ENCODE data around the gene PIAS4. TPM values are rescaled to one million over a fixed set of nuclear protein-coding genes. Genes with fewer than 3 reads are reported as not detected.

The PIAS4 gene
- total and polyA plus RNA-seq, 9 of the 15 experiments (the other 6 are each of a cell fraction or from before 2014, with no cell fraction given) = 0.27 to 34.9 (median 14.4) TPM

- TF ChIP-seq ELF1 (tag; IDR thresholded peaks at IDR 0.05) (peak; percentile 89), SOX6 (IDR thresholded peaks at IDR 0.05) (no peak), STAG1 (CRISPR knock-in tag; IDR thresholded peaks at IDR 0.05; ENCODE audit: borderline replicate concordance) (no peak), DPF2 (IDR thresholded peaks at IDR 0.05) (no peak), HMGN3 (IDR thresholded peaks at IDR 0.05; ENCODE audit: borderline replicate concordance, extremely low read depth, insufficient read length, low read depth, low read length) (peak; percentile 91), ZNF699 (CRISPR knock-in tag; IDR thresholded peaks at IDR 0.05; ENCODE audit: insufficient replicate concordance) (no peak), FOXP1 (CRISPR knock-in tag; IDR thresholded peaks at IDR 0.05) (no peak), TCF3 (CRISPR knock-in tag; IDR thresholded peaks at IDR 0.05) (no peak), POLR2G (IDR thresholded peaks at IDR 0.05; ENCODE audit: low read depth, low read length) (peak; percentile 88), GMEB1 (CRISPR knock-in tag; IDR thresholded peaks at IDR 0.05) (peak; percentile 68), SIN3A (IDR thresholded peaks at IDR 0.05; ENCODE audit: borderline replicate concordance in 2 of 2, control insufficient read depth in 1 of 2, low read depth in 2 of 2, low read length in 2 of 2) (peak in 1 of 2 experiments; percentile 35; a peak in 1 of 4 replicates), ZNF668 (CRISPR knock-in tag; IDR thresholded peaks at IDR 0.05) (no peak), BDP1 (IDR thresholded peaks at IDR 0.05; ENCODE audit: insufficient read depth, insufficient read length) (no peak), ZZZ3 (IDR thresholded peaks at IDR 0.05) (no peak), FIP1L1 (IDR thresholded peaks at IDR 0.05; ENCODE audit: low read depth, low read length, poor library complexity, severe bottlenecking) (peak; percentile 28), ZBTB12 (CRISPR knock-in tag; IDR thresholded peaks at IDR 0.05) (peak; percentile 51; the same call in 1 of the 2 replicates), FOS (IDR thresholded peaks at IDR 0.05; ENCODE audit: extremely low read depth, insufficient read length) (peak; percentile 94)
- TF ChIP-seq, protein P1, sequence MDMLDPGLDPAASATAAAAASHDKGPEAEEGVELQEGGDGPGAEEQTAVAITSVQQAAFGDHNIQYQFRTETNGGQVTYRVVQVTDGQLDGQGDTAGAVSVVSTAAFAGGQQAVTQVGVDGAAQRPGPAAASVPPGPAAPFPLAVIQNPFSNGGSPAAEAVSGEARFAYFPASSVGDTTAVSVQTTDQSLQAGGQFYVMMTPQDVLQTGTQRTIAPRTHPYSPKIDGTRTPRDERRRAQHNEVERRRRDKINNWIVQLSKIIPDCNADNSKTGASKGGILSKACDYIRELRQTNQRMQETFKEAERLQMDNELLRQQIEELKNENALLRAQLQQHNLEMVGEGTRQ (CRISPR knock-in tag; IDR thresholded peaks at IDR 0.05) = peak; percentile 11; the same call in 1 of the 2 replicates
- TF ChIP-seq, protein P2, sequence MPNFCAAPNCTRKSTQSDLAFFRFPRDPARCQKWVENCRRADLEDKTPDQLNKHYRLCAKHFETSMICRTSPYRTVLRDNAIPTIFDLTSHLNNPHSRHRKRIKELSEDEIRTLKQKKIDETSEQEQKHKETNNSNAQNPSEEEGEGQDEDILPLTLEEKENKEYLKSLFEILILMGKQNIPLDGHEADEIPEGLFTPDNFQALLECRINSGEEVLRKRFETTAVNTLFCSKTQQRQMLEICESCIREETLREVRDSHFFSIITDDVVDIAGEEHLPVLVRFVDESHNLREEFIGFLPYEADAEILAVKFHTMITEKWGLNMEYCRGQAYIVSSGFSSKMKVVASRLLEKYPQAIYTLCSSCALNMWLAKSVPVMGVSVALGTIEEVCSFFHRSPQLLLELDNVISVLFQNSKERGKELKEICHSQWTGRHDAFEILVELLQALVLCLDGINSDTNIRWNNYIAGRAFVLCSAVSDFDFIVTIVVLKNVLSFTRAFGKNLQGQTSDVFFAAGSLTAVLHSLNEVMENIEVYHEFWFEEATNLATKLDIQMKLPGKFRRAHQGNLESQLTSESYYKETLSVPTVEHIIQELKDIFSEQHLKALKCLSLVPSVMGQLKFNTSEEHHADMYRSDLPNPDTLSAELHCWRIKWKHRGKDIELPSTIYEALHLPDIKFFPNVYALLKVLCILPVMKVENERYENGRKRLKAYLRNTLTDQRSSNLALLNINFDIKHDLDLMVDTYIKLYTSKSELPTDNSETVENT (CRISPR knock-in tag; IDR thresholded peaks at IDR 0.05) = 0 out of 2 replicates have a peak, but pooled peaks have one; percentile 35
Measured at GRCh38 chr19:3970808-3971598, 36.5 kb upstream of the PIAS4 start, which contains the start of gene DAPK3 (continued).
